AG04450 (cell line): ENCODE results near the gene CCDC192. TPM values are rescaled to one million over a fixed set of nuclear protein-coding genes. Genes with fewer than 3 reads are reported as not detected.
A peak's percentile ranks its signal among the peaks of the same experiment; 100 is the strongest.

ENCODE experiments used
- CTCF ChIA-PET: fragments of 300-600, 350-600 bp; formaldehyde crosslinking; extraction: SDS; loops from one replicate; lab custom pipeline; 2022; ENCODE audit warnings: antibody characterized with exemption, inconsistent platforms; lab: Charles Lee
- POLR2A ChIA-PET: fragments of 350-600 bp; formaldehyde crosslinking; extraction: SDS; loops from one replicate; lab custom pipeline; 2021; ENCODE audit warnings: antibody characterized with exemption, inconsistent platforms; lab: Yijun Ruan, JAX
- DNase-seq: peaks from one replicate; pipeline ENCODE4 v3.0.0-alpha.2; 2011; ENCODE audit warnings: low read depth, low spot score
- H3K27ac ChIP-seq: one replicate; pipeline ENCODE4 v1.5.1; 2012; ENCODE audit warnings: low read depth, low read length, control low read depth
- H3K27me3 ChIP-seq: one replicate; pipeline ENCODE4 v1.6.0; 2012; ENCODE audit warnings: low read length; ENCODE audit not compliant: control insufficient read depth, insufficient read depth
- H3K4me3 ChIP-seq: 2 replicates; pipeline ENCODE4 v1.5.1; 2011; ENCODE audit warnings: mild to moderate bottlenecking, low read depth, low read length, control low read depth
- H3K9me3 ChIP-seq: 2 replicates; pipeline ENCODE4 v1.5.1; 2012; ENCODE audit warnings: low read length; ENCODE audit not compliant: control insufficient read depth, insufficient read depth
- CTCF ChIP-seq: IDR thresholded peaks from 2 replicates; pipeline ENCODE4 v1.5.1; 2011; ENCODE audit warnings: low read depth, low read length, control low read depth, inconsistent platforms
- polyA plus RNA-seq: library from polyadenylated mRNA; depleted of rRNA; stranded (reverse); fragments of >200 nt; gene quantifications from 2 replicates; pipeline ENCODE4 v1.2.3, GENCODE V29; 2011

The CCDC192 gene
- polyA plus RNA-seq, 1 experiment, result not detected

- no peak for TF ChIP-seq CTCF
- no peak for DNase-seq
- Histone ChIP-seq H3K9me3 (no peaks in the 10 kb centered on the region), H3K4me3 (no peak overlapping the region), H3K27me3 (no peaks in the 10 kb centered on the region), H3K27ac (no peak overlapping the region)
- CTCF ChIA-PET, result no interaction called here
- POLR2A ChIA-PET, result no interaction called here
Observed at GRCh38 chr5:127951791-127952190, 248.6 kb downstream of the CCDC192 start.

- ChIA-PET CTCF (no interaction called here), POLR2A (no interaction called here)
- Histone ChIP-seq H3K9me3 (no peaks in the 10 kb centered on the region), H3K27ac (no peak overlapping the region), H3K27me3 (no peaks in the 10 kb centered on the region), H3K4me3 (no peak overlapping the region)
- peak; percentile 27 for DNase-seq
- TF ChIP-seq CTCF, result peak; percentile 12; the same call in 1 of the 2 replicates
Observed at GRCh38 chr5:127957183-127957582, 254.0 kb downstream of the CCDC192 start.

GRCh38 chr5:127957701-127958239, 254.6 kb downstream of the CCDC192 start:
- H3K9me3 ChIP-seq, result no peaks in the 10 kb centered on the region
- H3K27ac ChIP-seq, result no peak overlapping the region
- DNase-seq, result no peak
- no peak for TF ChIP-seq CTCF
- no peaks in the 10 kb centered on the region for H3K27me3 ChIP-seq
- no peak overlapping the region for H3K4me3 ChIP-seq
- ChIA-PET CTCF (interaction anchor here (1.1 kb wide), 1 partner anchor 10 kb away, joined by 6 read pairs; no protein-coding TSS in a partner anchor), POLR2A (no interaction called here)

- no peak overlapping the region for H3K4me3 ChIP-seq
- H3K9me3 ChIP-seq, result no peaks in the 10 kb centered on the region
- no peaks in the 10 kb centered on the region for H3K27me3 ChIP-seq
- no peak overlapping the region for H3K27ac ChIP-seq
- DNase-seq, result no peak
- ChIA-PET CTCF (interaction anchor here (1.1 kb wide), 1 partner anchor 11 kb away, joined by 6 read pairs; no protein-coding TSS in a partner anchor), POLR2A (no interaction called here)
- TF ChIP-seq CTCF, result no peak
Observed at GRCh38 chr5:127958421-127959011, 255.3 kb downstream of the CCDC192 start.

GRCh38 chr5:127959152-127959764, 256.1 kb downstream of the CCDC192 start:
- H3K9me3 ChIP-seq, result no peaks in the 10 kb centered on the region
- ChIA-PET CTCF (no interaction called here), POLR2A (no interaction called here)
- no peak overlapping the region for H3K27ac ChIP-seq
- H3K4me3 ChIP-seq, result no peak overlapping the region
- peak; percentile 67 for DNase-seq
- TF ChIP-seq CTCF, result no peak
- no peaks in the 10 kb centered on the region for H3K27me3 ChIP-seq
